Astrocyte (in vitro differentiated cells and primary cell): ENCODE data around the gene RBM44. TPM values are rescaled to one million over a fixed set of nuclear protein-coding genes. Genes with fewer than 3 reads are reported as not detected.

Source experiments
- DNase-seq: peaks from one replicate; pipeline ENCODE4 v3.0.0-alpha.2; 2010; ENCODE audit warnings: low read depth
- FAIRE-seq: peaks from 2 replicates; lab custom pipeline; 2011; peaks lifted over from hg19 to GRCh38; lab: Jason Lieb, UNC
- H2AFZ ChIP-seq: 2 replicates; pipeline ENCODE4 v1.6.0; 2012; ENCODE audit warnings: low read depth, low read length, inconsistent platforms
- H3K27ac ChIP-seq: 2 replicates; pipeline ENCODE4 v1.5.1; 2011; ENCODE audit warnings: low read depth, low read length, inconsistent platforms
- H3K27me3 ChIP-seq: 2 replicates; pipeline ENCODE4 v1.6.0; 2011; ENCODE audit warnings: low read length, inconsistent platforms; ENCODE audit not compliant: insufficient read depth
- H3K36me3 ChIP-seq: 2 replicates; pipeline ENCODE4 v1.5.1; 2011; ENCODE audit warnings: low read length, inconsistent platforms; ENCODE audit not compliant: insufficient read depth
- H3K4me1 ChIP-seq: 2 replicates; pipeline ENCODE4 v1.5.1; 2011; ENCODE audit warnings: low read length, inconsistent platforms; ENCODE audit not compliant: insufficient read depth
- H3K4me2 ChIP-seq: 2 replicates; pipeline ENCODE4 v1.6.0; 2012; ENCODE audit warnings: low read length, inconsistent platforms
- H3K4me3 ChIP-seq: 2 replicates; pipeline ENCODE4 v1.5.1; 2011; ENCODE audit warnings: low read depth, mild to moderate bottlenecking, low read length, inconsistent platforms; ENCODE audit not compliant: insufficient read depth
- H3K79me2 ChIP-seq: 2 replicates; pipeline ENCODE4 v1.6.0; 2012; ENCODE audit warnings: mild to moderate bottlenecking, low read length, inconsistent platforms; ENCODE audit not compliant: insufficient read depth
- H3K9ac ChIP-seq: 2 replicates; pipeline ENCODE4 v1.6.0; 2012; ENCODE audit warnings: mild to moderate bottlenecking, low read length, inconsistent platforms
- H3K9me3 ChIP-seq: 2 replicates; pipeline ENCODE4 v1.5.1; 2012; ENCODE audit warnings: low read depth, mild to moderate bottlenecking, low read length, inconsistent platforms; ENCODE audit not compliant: insufficient read depth
- H4K20me1 ChIP-seq: 2 replicates; pipeline ENCODE4 v1.6.0; 2012; ENCODE audit warnings: low read length, inconsistent platforms; ENCODE audit not compliant: insufficient read depth
- H3K27ac Mint-ChIP-seq: one replicate; pipeline ENCODE4 v1.8.0; 2021; ENCODE audit warnings: mild to moderate bottlenecking, mixed read lengths; ENCODE audit not compliant: unreplicated experiment
- H3K27me3 Mint-ChIP-seq: one replicate; pipeline ENCODE4 v1.8.0; 2021; ENCODE audit warnings: low read depth, mixed read lengths; ENCODE audit not compliant: unreplicated experiment
- H3K36me3 Mint-ChIP-seq: one replicate; pipeline ENCODE4 v1.8.0; 2021; ENCODE audit warnings: low read depth, mixed read lengths; ENCODE audit not compliant: unreplicated experiment
- H3K4me1 Mint-ChIP-seq: one replicate; pipeline ENCODE4 v1.8.0; 2021; ENCODE audit warnings: low read depth, mixed read lengths; ENCODE audit not compliant: unreplicated experiment
- H3K4me3 Mint-ChIP-seq: one replicate; pipeline ENCODE4 v1.8.0; 2021; ENCODE audit warnings: mild to moderate bottlenecking, moderate library complexity, mixed read lengths; ENCODE audit not compliant: unreplicated experiment
- H3K9me3 Mint-ChIP-seq: one replicate; pipeline ENCODE4 v1.8.0; 2021; ENCODE audit warnings: mild to moderate bottlenecking, mixed read lengths; ENCODE audit not compliant: unreplicated experiment
- EZH2 ChIP-seq: IDR thresholded peaks from 2 replicates; pipeline ENCODE4 v1.6.1; 2012; ENCODE audit warnings: mild to moderate bottlenecking, low read length, inconsistent platforms; ENCODE audit not compliant: insufficient read depth
- total RNA-seq: library from RNA; stranded (reverse); gene quantifications from 2 replicates; pipeline ENCODE4 v1.2.1, GENCODE V29; 2021
- TF ChIP-seq, protein P1 (sequence below): IDR thresholded peaks from 2 replicates; pipeline ENCODE4 v1.5.1; 2011; ENCODE audit warnings: low read depth, mild to moderate bottlenecking, inconsistent platforms, low read length, moderate library complexity; ENCODE audit not compliant: insufficient read depth

The RBM44 gene
- total RNA-seq, 1 donor from 2014 or later: 0.32 TPM

DNA sequence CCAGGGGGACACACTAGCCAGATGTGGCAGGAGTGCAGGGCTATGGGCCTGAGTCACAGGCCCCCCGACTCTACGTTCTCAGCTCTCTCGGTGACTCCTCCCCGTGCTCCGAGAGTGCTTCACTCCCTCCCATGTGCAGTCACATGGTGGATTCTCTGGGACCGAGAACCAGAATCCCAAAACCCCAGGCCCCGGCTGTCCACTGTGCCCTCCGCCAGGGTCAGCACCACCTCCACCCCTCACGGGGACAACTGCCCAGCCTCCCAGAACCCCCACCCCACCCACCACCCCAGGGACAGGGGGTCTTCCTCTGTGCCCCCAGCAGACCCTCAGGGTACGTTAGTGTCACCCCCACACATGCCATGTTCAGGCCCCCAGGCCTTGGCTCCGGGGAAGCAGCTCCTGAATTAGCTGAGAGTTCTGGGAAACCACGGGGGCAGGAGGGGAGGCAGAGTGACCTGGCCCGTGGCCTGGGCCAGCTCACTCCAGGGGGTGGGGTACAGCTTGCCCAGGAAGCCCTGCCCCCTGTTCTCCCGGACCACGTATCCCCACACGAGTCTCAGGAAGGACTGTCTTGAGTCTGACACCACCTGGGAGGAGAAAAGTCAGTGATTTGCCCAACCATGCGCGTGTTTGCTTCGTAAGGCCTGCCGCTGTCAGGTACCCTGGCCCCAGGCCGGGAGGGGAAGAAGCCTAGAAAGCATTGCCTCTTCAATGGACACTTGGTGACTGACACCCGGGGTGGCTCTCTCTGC lies 65.3 kb downstream of the RBM44 start:
- no peak overlapping the region for H3K27ac ChIP-seq

DNA sequence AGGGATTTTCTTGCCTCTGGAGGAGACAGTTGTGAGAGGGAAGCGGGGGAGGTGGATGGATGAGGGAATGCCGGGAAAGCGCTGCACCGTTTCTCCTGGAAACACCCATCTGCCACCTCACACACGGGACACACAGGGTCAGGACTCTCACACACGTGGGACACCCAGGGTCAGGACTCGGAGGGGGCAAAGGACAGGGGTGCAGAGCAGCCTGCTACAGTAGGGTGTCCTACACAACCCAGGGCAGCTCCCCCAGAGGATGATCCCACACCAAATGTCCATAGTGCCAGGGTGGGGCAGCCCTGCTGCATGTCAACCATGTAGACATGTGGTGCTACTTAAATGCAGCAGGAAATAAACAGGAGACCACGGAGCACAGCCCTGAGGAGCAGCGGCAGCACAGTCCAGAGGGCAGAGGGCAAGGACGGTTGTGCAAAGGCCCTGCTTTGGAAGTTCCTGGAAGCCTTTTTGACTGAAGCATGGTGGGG lies 65.9 kb downstream of the RBM44 start:
- FAIRE-seq: no peak
- peaks cover 4% of the 10 kb centered on the region for H3K79me2 ChIP-seq

More for the DNA sequence above, 65.3 kb downstream of the RBM44 start:
- FAIRE-seq: no peak
- no peak for TF ChIP-seq EZH2
- TF ChIP-seq, protein P1, sequence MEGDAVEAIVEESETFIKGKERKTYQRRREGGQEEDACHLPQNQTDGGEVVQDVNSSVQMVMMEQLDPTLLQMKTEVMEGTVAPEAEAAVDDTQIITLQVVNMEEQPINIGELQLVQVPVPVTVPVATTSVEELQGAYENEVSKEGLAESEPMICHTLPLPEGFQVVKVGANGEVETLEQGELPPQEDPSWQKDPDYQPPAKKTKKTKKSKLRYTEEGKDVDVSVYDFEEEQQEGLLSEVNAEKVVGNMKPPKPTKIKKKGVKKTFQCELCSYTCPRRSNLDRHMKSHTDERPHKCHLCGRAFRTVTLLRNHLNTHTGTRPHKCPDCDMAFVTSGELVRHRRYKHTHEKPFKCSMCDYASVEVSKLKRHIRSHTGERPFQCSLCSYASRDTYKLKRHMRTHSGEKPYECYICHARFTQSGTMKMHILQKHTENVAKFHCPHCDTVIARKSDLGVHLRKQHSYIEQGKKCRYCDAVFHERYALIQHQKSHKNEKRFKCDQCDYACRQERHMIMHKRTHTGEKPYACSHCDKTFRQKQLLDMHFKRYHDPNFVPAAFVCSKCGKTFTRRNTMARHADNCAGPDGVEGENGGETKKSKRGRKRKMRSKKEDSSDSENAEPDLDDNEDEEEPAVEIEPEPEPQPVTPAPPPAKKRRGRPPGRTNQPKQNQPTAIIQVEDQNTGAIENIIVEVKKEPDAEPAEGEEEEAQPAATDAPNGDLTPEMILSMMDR: no peak
- Histone ChIP-seq H3K4me2 (no peak overlapping the region), H3K79me2 (peaks cover 4% of the 10 kb centered on the region), H3K4me3 (no peak overlapping the region), H3K36me3 (no peaks in the 10 kb centered on the region), H2AFZ (peak overlapping the region; percentile 51), H3K4me1 (peaks cover 31% of the 10 kb centered on the region), H4K20me1 (no peaks in the 10 kb centered on the region), H3K9ac (no peak overlapping the region), H3K27me3 (no peaks in the 10 kb centered on the region), H3K9me3 (no peaks in the 10 kb centered on the region)
- no peak for DNase-seq
- Mint-ChIP-seq H3K36me3 (no peaks in the 10 kb centered on the region), H3K27ac (peak overlapping the region; percentile 93), H3K4me3 (peak overlapping the region; percentile 40), H3K27me3 (peaks cover 2% of the 10 kb centered on the region), H3K9me3 (no peaks in the 10 kb centered on the region), H3K4me1 (peaks cover 42% of the 10 kb centered on the region)

More for the DNA sequence above, 65.9 kb downstream of the RBM44 start:
- TF ChIP-seq EZH2: no peak
- TF ChIP-seq, protein P1: no peak
- no peak for DNase-seq
- H3K9me3 Mint-ChIP-seq: no peaks in the 10 kb centered on the region
- H3K4me1 Mint-ChIP-seq: peaks cover 42% of the 10 kb centered on the region
- H3K9me3 ChIP-seq: no peaks in the 10 kb centered on the region
- H3K4me3 ChIP-seq: no peak overlapping the region
- H3K4me2 ChIP-seq: peak overlapping the region; percentile 85
- H3K9ac ChIP-seq: peak overlapping the region; percentile 72
- H3K27me3 Mint-ChIP-seq: no peaks in the 10 kb centered on the region
- peak overlapping the region; percentile 63 for H3K27ac ChIP-seq
- H4K20me1 ChIP-seq: no peaks in the 10 kb centered on the region
- H3K4me3 Mint-ChIP-seq: peak overlapping the region; percentile 40
- no peaks in the 10 kb centered on the region for H3K36me3 Mint-ChIP-seq
- no peaks in the 10 kb centered on the region for H3K27me3 ChIP-seq
- H3K27ac Mint-ChIP-seq: peak overlapping the region; percentile 93
- peaks cover 28% of the 10 kb centered on the region for H3K4me1 ChIP-seq
- no peaks in the 10 kb centered on the region for H3K36me3 ChIP-seq
- peak overlapping the region; percentile 51 for H2AFZ ChIP-seq
